SK-N-SH (cell line): ENCODE measurements around the gene CAPN10.

Source experiments
- CTCF ChIP-seq: fragments of 200-600 bp; sonication (generic); IDR thresholded peaks from 2 replicates; pipeline ENCODE4 v1.6.1; 2017; ENCODE audit warnings: antibody characterized with exemption, mild to moderate bottlenecking, moderate library complexity
- EZH2phosphoT487 ChIP-seq: fragments of 200-600 bp; sonication (generic); IDR thresholded peaks from 2 replicates; pipeline ENCODE4 v1.6.1; 2017; ENCODE audit warnings: low read depth, mixed run types, mild to moderate bottlenecking, antibody characterized with exemption, moderate library complexity, borderline replicate concordance
- FOSL2 ChIP-seq: IDR thresholded peaks from 2 replicates; pipeline ENCODE4 v1.4.0; 2012; ENCODE audit warnings: low read depth, mild to moderate bottlenecking, moderate library complexity, borderline replicate concordance
- GABPA ChIP-seq: IDR thresholded peaks from 2 replicates; pipeline ENCODE4 v1.4.0; 2012; ENCODE audit warnings: low read depth, mild to moderate bottlenecking
- MAX ChIP-seq: IDR thresholded peaks from 2 replicates; pipeline ENCODE4 v1.4.0; 2012; ENCODE audit warnings: low read depth
- RAD21 ChIP-seq: IDR thresholded peaks from 2 replicates; pipeline ENCODE4 v1.6.1; 2012; ENCODE audit warnings: mild to moderate bottlenecking, low read length
- TAF1 ChIP-seq: IDR thresholded peaks from 2 replicates; pipeline ENCODE4 v1.6.1; 2012; ENCODE audit warnings: low read depth, mild to moderate bottlenecking, low read length, moderate library complexity, borderline replicate concordance
- TCF12 ChIP-seq: IDR thresholded peaks from 2 replicates; pipeline ENCODE4 v1.4.0; 2012
- TEAD4 ChIP-seq: IDR thresholded peaks from 2 replicates; pipeline ENCODE4 v1.4.0; 2012; ENCODE audit warnings: mild to moderate bottlenecking, borderline replicate concordance; ENCODE audit not compliant: insufficient read depth
- USF1 ChIP-seq: IDR thresholded peaks from 2 replicates; pipeline ENCODE4 v1.4.0; 2012; ENCODE audit warnings: low read depth, borderline replicate concordance
- ZBTB33 ChIP-seq: IDR thresholded peaks from 2 replicates; pipeline ENCODE4 v1.4.0; 2012; ENCODE audit warnings: low read depth, borderline replicate concordance

GRCh38 chr2:240619506-240620148 lies 33.1 kb downstream of the CAPN10 start:
- TF ChIP-seq TAF1 (no peak), TEAD4 (no peak), EZH2phosphoT487 (no peak), CTCF (no peak), TCF12 (no peak), FOSL2 (no peak), MAX (no peak), GABPA (no peak), USF1 (no peak), ZBTB33 (no peak), RAD21 (no peak)
